Psoas muscle (tissue), 8 donors: Measurements from ENCODE around the gene GRK3. TPM values are rescaled to one million over a fixed set of nuclear protein-coding genes. Genes with fewer than 3 reads are reported as not detected.

ENCODE experiments used
- ATAC-seq, 4 donors: fragments of 200-7000 bp; cut with Tn5 transposase; one replicate each; pipeline ENCODE4 v1.9.1; 2020; ENCODE audit warnings: moderate library complexity in 3 of 4, mild to moderate bottlenecking in 2 of 4
- DNase-seq, 2 donors: peaks; one replicate each; pipeline ENCODE4 v3.0.0-alpha.2; 2020
- H3K27ac ChIP-seq: fragments of 200-600 bp; one replicate; pipeline ENCODE4 v1.8.0; 2022
- H3K27me3 ChIP-seq, 3 donors: fragments of 200-600 bp in 1 of 3; one replicate each; pipeline versions ENCODE4 v1.6.1 to v1.8.0; 2013 to 2022; ENCODE audit warnings: low read length in 2 of 3, mild to moderate bottlenecking in 2 of 3, moderate library complexity in 1 of 3; ENCODE audit not compliant: insufficient read depth in 3 of 3
- H3K36me3 ChIP-seq, 2 donors: fragments of 200-600 bp in 1 of 2; one replicate each; pipeline versions ENCODE4 v1.6.1 to v1.8.0; 2013 to 2022; ENCODE audit warnings: low read depth in 1 of 2, mild to moderate bottlenecking in 1 of 2, moderate library complexity in 1 of 2; ENCODE audit not compliant: insufficient read depth in 1 of 2
- H3K4me1 ChIP-seq: fragments of 200-600 bp; one replicate; pipeline ENCODE4 v1.8.0; 2022
- H3K4me3 ChIP-seq: fragments of 200-600 bp; one replicate; pipeline ENCODE4 v1.8.0; 2022; ENCODE audit warnings: mild to moderate bottlenecking
- H3K9me3 ChIP-seq: fragments of 200-600 bp; one replicate; pipeline ENCODE4 v1.8.0; 2022
- CTCF ChIP-seq: fragments of 200-600 bp; IDR thresholded peaks from one replicate; pipeline ENCODE4 v1.8.0; 2022; ENCODE audit warnings: antibody characterized with exemption
- WGBS, 3 donors: extraction: QIAGEN DNeasy Blood & Tissue Kit; methylation state at CpG; one replicate each; pipeline versions ENCODE4 v1.1.6 to v1.1.7; 2013; 5-methylcytosine and 5-hydroxymethylcytosine counted together
- intact Hi-C, 2 donors: fragments of 100-400 bp; cut with DNase I; formaldehyde crosslinking; loops; one replicate each; pipeline versions ENCODE4 v1.11.0 to v1.14.2; 2022
- polyA plus RNA-seq, 3 donors: library from polyadenylated mRNA; stranded (reverse); fragments of 200-250 nt; gene quantifications; one replicate each; pipeline ENCODE4 v1.2.3, GENCODE V29; 2013
- total RNA-seq, 4 donors: library from RNA; stranded (reverse); fragmentation: NEBNext Ultra II Directional in 2 of 4; extraction: Animal tissue kit (Norgen Biotek cat#: 25700) in 2 of 4; gene quantifications; one replicate each; pipeline versions ENCODE4 v1.2.1 to v1.2.4, GENCODE V29; 2021 to 2023
- donor health status: healthy with polysubstance abuse.
- donor health status: DM: no; HTN: no; CAD: no; lungs with moderate emphysema.
- donor health status: Bipolar disorder and iron deficiency.
- donor health status: healthy.
- donor health status: DM: yes; HTN: yes; CAD: no.
- donor health status: DM: no; HTN: no; CAD: no.
- donor health status: DM: no; HTN: no; CAD: no.
- donor health status: DM: yes; HTN: yes; CAD: no.

The GRK3 gene
- total and polyA plus RNA-seq, 7 donors, result 0.17 to 2.0 (median 1.3) TPM

- TF ChIP-seq CTCF, result peak; percentile 8
- ATAC-seq, result peak in 1 of 4 donors; percentile 2
These were observed 210.1 kb downstream of the GRK3 start for GRCh38 chr22:25774575-25775026.

GRCh38 chr22:25775531-25775930 lies 211.1 kb downstream of the GRK3 start:
- H3K27ac ChIP-seq, result peak overlapping the region; percentile 9
- DNase-seq (peak in 1 of 2 donors; percentile 41), ATAC-seq (no peak)
- H3K4me3 ChIP-seq, result no peak overlapping the region
- peaks cover 3 to 99% of the 10 kb centered on the region in 2 donors for H3K36me3 ChIP-seq
- intact Hi-C loops, result loop anchor here in 1 of 2 donors (5.0 kb wide), 1 partner anchor 313 kb away; no protein-coding TSS in a partner anchor
- no peaks in the 10 kb centered on the region for H3K27me3 ChIP-seq
- 47 to 58% (median 56%) methylated on average over 8 of the region's 8 CpGs for WGBS, 3 donors
- no peaks in the 10 kb centered on the region for H3K4me1 ChIP-seq
- no peak for TF ChIP-seq CTCF
- no peaks in the 10 kb centered on the region for H3K9me3 ChIP-seq

More at GRCh38 chr22:25774575-25775026, 210.1 kb downstream of the GRK3 start:
- H3K36me3 ChIP-seq, result peaks cover 6 to 99% of the 10 kb centered on the region in 2 donors
- intact Hi-C loops, result loop anchor here (5.0 kb wide), 2 partner anchors 72 to 312 kb away; no protein-coding TSS in a partner anchor
- H3K27me3 ChIP-seq, result no peaks in the 10 kb centered on the region
- H3K4me1 ChIP-seq, result no peaks in the 10 kb centered on the region
- 65 to 73% (median 66%) methylated on average over 12 of the region's 12 CpGs for WGBS, 3 donors
- no peak overlapping the region for H3K27ac ChIP-seq
- H3K9me3 ChIP-seq, result no peaks in the 10 kb centered on the region
- DNase-seq, result peak in 1 of 2 donors; percentile 37
- no peak overlapping the region for H3K4me3 ChIP-seq

GRCh38 chr22:25777411-25777810 lies 212.9 kb downstream of the GRK3 start:
- Histone ChIP-seq H3K27me3 (no peaks in the 10 kb centered on the region), H3K9me3 (no peaks in the 10 kb centered on the region), H3K4me3 (no peak overlapping the region), H3K4me1 (no peaks in the 10 kb centered on the region), H3K27ac (no peak overlapping the region), H3K36me3 (peaks cover 3 to 100% of the 10 kb centered on the region in 2 donors)
- no peak for TF ChIP-seq CTCF
- intact Hi-C loops, result loop anchor here in 1 of 2 donors (5.0 kb wide), 1 partner anchor 315 kb away; no protein-coding TSS in a partner anchor
- peak in 1 of 4 donors; percentile 13 for ATAC-seq
- DNase-seq, result peak in 1 of 2 donors; percentile 49
- WGBS, 3 donors, result 83 to 95% (median 86%) methylated on average over 9 of the region's 9 CpGs

- peak; percentile 14 for TF ChIP-seq CTCF
- no peak overlapping the region for H3K27ac ChIP-seq
- peaks cover 3 to 100% of the 10 kb centered on the region in 2 donors for H3K36me3 ChIP-seq
- no peak overlapping the region for H3K4me3 ChIP-seq
- ATAC-seq (peak in 3 of 4 donors; percentile 17 to 43 (median 19)), DNase-seq (peak in 1 of 2 donors; percentile 35)
- H3K27me3 ChIP-seq, result no peaks in the 10 kb centered on the region
- no peaks in the 10 kb centered on the region for H3K9me3 ChIP-seq
- 15 to 26% (median 16%) methylated on average over 8 of the region's 8 CpGs for WGBS, 3 donors
- intact Hi-C loops, result loop anchor here in 1 of 2 donors (5.0 kb wide), 1 partner anchor 316 kb away; no protein-coding TSS in a partner anchor
- H3K4me1 ChIP-seq, result no peaks in the 10 kb centered on the region
These were observed 213.4 kb downstream of the GRK3 start for GRCh38 chr22:25777870-25778269.

Other genes starting within 250 kb of the GRK3 start
- 100 to 1,000 TPM; 273 to 434 (median 349) TPM for gene MYO18B, start 177.5 kb downstream of the GRK3 start, total RNA-seq
- 100 to 1,000 TPM in 2 of 3 donors, 10 to 100 TPM in 1; 79.3 to 224 (median 109) TPM for gene MYO18B, start 177.5 kb downstream of the GRK3 start, polyA plus RNA-seq